Testis (tissue), 2 donors: ENCODE data around the gene CDK14.

ENCODE experiments used
- POLR2A ChIP-seq: fragments of 450-650 bp; IDR thresholded peaks from one replicate; pipeline ENCODE4 v1.6.1; 2017; ENCODE audit warnings: antibody characterized with exemption, mild to moderate bottlenecking, moderate library complexity
- TF ChIP-seq, protein P1 (sequence below), 3 experiments: fragments of 450-650 bp in 2 of 3; fragments of 200-600 bp in 1 of 3; sonication (generic) in 1 of 3; IDR thresholded peaks; one replicate each; pipeline ENCODE4 v1.5.1; 2016 to 2019; ENCODE audit warnings: antibody characterized with exemption in 3 of 3, mild to moderate bottlenecking in 2 of 3, moderate library complexity in 1 of 3

DNA sequence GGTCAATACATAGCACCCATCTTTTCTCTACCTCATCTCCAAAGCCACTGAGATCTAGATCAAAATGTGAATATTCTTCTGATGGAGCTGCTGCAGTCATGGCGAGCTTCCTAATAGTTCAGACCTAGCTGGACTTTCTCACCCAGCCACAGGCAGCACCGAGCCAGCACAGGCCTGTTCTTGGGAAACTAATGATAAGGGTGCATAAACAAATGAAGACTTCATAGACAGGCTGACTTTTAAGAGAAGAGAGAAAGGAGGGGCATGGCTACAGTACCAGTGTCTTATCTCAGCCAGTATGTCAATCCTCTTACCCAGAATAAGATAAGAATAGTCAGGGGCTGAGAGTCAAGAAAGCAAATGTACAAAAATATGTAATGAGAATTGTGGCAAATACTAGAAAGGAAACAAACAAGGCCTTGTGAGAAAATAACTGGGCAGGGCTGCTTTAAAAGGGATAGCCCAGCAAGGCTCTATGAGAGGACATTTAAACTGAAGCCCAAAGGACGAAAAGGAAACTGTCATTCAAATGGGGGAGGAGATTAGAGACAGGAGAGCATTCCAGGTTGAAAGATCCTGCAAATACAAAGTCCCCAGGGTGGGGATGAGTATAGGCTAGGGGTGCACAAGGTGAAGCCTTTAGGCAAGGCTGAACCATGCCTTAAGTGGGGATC, 21.8 kb upstream of the CDK14 start:
- TF ChIP-seq, protein P1, sequence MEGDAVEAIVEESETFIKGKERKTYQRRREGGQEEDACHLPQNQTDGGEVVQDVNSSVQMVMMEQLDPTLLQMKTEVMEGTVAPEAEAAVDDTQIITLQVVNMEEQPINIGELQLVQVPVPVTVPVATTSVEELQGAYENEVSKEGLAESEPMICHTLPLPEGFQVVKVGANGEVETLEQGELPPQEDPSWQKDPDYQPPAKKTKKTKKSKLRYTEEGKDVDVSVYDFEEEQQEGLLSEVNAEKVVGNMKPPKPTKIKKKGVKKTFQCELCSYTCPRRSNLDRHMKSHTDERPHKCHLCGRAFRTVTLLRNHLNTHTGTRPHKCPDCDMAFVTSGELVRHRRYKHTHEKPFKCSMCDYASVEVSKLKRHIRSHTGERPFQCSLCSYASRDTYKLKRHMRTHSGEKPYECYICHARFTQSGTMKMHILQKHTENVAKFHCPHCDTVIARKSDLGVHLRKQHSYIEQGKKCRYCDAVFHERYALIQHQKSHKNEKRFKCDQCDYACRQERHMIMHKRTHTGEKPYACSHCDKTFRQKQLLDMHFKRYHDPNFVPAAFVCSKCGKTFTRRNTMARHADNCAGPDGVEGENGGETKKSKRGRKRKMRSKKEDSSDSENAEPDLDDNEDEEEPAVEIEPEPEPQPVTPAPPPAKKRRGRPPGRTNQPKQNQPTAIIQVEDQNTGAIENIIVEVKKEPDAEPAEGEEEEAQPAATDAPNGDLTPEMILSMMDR (IDR thresholded peaks at IDR 0.05) = no peak
- no peak for TF ChIP-seq POLR2A
